ENCODE data around the gene ICA1.

Gene ICA1

GRCh38 chr7:8296362-8296659 is 34.3 kb upstream of the ICA1 start:
- no peak for TF ChIP-seq CTCF (IDR thresholded peaks at IDR 0.05; ENCODE audit: low read depth, low read length)
- Histone ChIP-seq H3K4me3 (ENCODE audit: low read depth, low read length) (no peak overlapping the region), H3K36me3 (no peaks in the 10 kb centered on the region), H3K27me3 (ENCODE audit: insufficient read depth, low read depth, severe bottlenecking) (no peaks in the 10 kb centered on the region), H3K9me3 (ENCODE audit: severe bottlenecking) (no peaks in the 10 kb centered on the region), H3K27ac (no peak overlapping the region)
- no peak for DNase-seq

GRCh38 chr7:8295638-8296361 is 33.8 kb upstream of the ICA1 start:
- Histone ChIP-seq H3K36me3 (no peaks in the 10 kb centered on the region), H3K9me3 (ENCODE audit: severe bottlenecking) (no peaks in the 10 kb centered on the region), H3K27ac (no peak overlapping the region), H3K4me3 (ENCODE audit: low read depth, low read length) (no peak overlapping the region), H3K27me3 (ENCODE audit: insufficient read depth, low read depth, severe bottlenecking) (no peaks in the 10 kb centered on the region)
- DNase-seq: peak; percentile 59
- TF ChIP-seq CTCF (IDR thresholded peaks at IDR 0.05; ENCODE audit: low read depth, low read length): peak; percentile 59

- no peaks in the 10 kb centered on the region for H3K9me3 ChIP-seq (ENCODE audit: severe bottlenecking)
- no peak overlapping the region for H3K27ac ChIP-seq
- H3K4me3 ChIP-seq (ENCODE audit: low read depth, low read length): no peak overlapping the region
- no peak for TF ChIP-seq CTCF (IDR thresholded peaks at IDR 0.05; ENCODE audit: low read depth, low read length)
- no peaks in the 10 kb centered on the region for H3K36me3 ChIP-seq
- no peaks in the 10 kb centered on the region for H3K27me3 ChIP-seq (ENCODE audit: insufficient read depth, low read depth, severe bottlenecking)
- no peak for DNase-seq
Observed at GRCh38 chr7:8291397-8292141, 29.6 kb upstream of the ICA1 start.

GRCh38 chr7:8290645-8291308 is 28.8 kb upstream of the ICA1 start:
- Histone ChIP-seq H3K27ac (no peak overlapping the region), H3K4me3 (ENCODE audit: low read depth, low read length) (no peak overlapping the region), H3K36me3 (no peaks in the 10 kb centered on the region), H3K9me3 (ENCODE audit: severe bottlenecking) (no peaks in the 10 kb centered on the region), H3K27me3 (ENCODE audit: insufficient read depth, low read depth, severe bottlenecking) (no peaks in the 10 kb centered on the region)
- DNase-seq: no peak
- no peak for TF ChIP-seq CTCF (IDR thresholded peaks at IDR 0.05; ENCODE audit: low read depth, low read length)

GRCh38 chr7:8286118-8286517 is 24.2 kb upstream of the ICA1 start:
- no peak for DNase-seq
- Histone ChIP-seq H3K9me3 (ENCODE audit: severe bottlenecking) (no peaks in the 10 kb centered on the region), H3K27ac (no peak overlapping the region), H3K27me3 (ENCODE audit: insufficient read depth, low read depth, severe bottlenecking) (no peaks in the 10 kb centered on the region), H3K4me3 (ENCODE audit: low read depth, low read length) (no peak overlapping the region), H3K36me3 (no peaks in the 10 kb centered on the region)
- no peak for TF ChIP-seq CTCF (IDR thresholded peaks at IDR 0.05; ENCODE audit: low read depth, low read length)

All from WERI-Rb-1 (cell line).